Hepatocyte (in vitro differentiated cells): ENCODE data around the gene CCDC157.

Experiments
- EZH2 ChIP-seq: fragments of 200-600 bp; sonication (generic); IDR thresholded peaks from 2 replicates; pipeline ENCODE4 v1.6.1; 2016; ENCODE audit warnings: antibody characterized with exemption, mild to moderate bottlenecking, borderline replicate concordance
- EZH2phosphoT487 ChIP-seq: fragments of 200-600 bp; sonication (generic); IDR thresholded peaks from one replicate; pipeline ENCODE4 v1.6.1; 2018; ENCODE audit warnings: antibody characterized with exemption, mild to moderate bottlenecking, low read depth, moderate library complexity; ENCODE audit not compliant: unreplicated experiment, severe bottlenecking
- TF ChIP-seq, protein P1 (sequence below): fragments of 200-600 bp; sonication (generic); IDR thresholded peaks from 2 replicates; pipeline ENCODE4 v1.5.1; 2016; ENCODE audit warnings: antibody characterized with exemption, mild to moderate bottlenecking; ENCODE audit not compliant: poor library complexity

DNA sequence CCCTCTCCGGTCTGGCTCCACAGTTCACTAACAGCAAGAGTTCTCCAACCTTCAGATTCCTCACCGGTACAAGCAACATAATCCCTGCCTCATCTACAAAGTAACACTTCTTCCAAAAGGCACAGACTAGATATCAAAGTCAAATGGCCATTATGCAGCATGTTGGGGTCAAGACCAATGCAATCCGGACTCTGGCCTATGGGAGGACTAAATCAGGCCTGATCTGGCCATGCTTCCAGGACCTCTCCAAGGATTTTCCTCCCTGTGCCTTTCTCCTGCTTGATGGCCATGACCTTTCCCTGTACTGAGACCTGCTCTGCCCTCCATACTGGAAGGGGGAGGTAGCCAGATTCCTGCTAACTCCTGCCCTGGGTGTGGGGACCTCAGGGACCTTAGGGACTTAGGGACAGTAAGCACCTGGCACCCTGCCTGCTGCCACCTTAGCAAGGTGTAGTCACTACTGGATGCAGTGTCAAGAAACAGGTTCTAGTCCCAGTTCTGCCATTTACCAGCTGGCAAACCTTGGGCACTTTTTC lies 36.7 kb upstream of the CCDC157 start:
- TF ChIP-seq EZH2phosphoT487 = no peak
- TF ChIP-seq, protein P1, sequence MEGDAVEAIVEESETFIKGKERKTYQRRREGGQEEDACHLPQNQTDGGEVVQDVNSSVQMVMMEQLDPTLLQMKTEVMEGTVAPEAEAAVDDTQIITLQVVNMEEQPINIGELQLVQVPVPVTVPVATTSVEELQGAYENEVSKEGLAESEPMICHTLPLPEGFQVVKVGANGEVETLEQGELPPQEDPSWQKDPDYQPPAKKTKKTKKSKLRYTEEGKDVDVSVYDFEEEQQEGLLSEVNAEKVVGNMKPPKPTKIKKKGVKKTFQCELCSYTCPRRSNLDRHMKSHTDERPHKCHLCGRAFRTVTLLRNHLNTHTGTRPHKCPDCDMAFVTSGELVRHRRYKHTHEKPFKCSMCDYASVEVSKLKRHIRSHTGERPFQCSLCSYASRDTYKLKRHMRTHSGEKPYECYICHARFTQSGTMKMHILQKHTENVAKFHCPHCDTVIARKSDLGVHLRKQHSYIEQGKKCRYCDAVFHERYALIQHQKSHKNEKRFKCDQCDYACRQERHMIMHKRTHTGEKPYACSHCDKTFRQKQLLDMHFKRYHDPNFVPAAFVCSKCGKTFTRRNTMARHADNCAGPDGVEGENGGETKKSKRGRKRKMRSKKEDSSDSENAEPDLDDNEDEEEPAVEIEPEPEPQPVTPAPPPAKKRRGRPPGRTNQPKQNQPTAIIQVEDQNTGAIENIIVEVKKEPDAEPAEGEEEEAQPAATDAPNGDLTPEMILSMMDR = no peak
- TF ChIP-seq EZH2 = no peak
